VCaP (cell line): Measurements from ENCODE around the gene STOML1.

Experiments
- H3K27ac ChIP-seq: fragments of 450-650 bp; 2 replicates; pipeline ENCODE4 v1.5.1; 2017
- TF ChIP-seq, protein P1 (sequence below): fragments of 450-650 bp; conservative IDR thresholded peaks from 2 replicates; pipeline ENCODE4 v1.5.1; 2017; ENCODE audit warnings: mild to moderate bottlenecking, moderate library complexity

Gene STOML1

DNA sequence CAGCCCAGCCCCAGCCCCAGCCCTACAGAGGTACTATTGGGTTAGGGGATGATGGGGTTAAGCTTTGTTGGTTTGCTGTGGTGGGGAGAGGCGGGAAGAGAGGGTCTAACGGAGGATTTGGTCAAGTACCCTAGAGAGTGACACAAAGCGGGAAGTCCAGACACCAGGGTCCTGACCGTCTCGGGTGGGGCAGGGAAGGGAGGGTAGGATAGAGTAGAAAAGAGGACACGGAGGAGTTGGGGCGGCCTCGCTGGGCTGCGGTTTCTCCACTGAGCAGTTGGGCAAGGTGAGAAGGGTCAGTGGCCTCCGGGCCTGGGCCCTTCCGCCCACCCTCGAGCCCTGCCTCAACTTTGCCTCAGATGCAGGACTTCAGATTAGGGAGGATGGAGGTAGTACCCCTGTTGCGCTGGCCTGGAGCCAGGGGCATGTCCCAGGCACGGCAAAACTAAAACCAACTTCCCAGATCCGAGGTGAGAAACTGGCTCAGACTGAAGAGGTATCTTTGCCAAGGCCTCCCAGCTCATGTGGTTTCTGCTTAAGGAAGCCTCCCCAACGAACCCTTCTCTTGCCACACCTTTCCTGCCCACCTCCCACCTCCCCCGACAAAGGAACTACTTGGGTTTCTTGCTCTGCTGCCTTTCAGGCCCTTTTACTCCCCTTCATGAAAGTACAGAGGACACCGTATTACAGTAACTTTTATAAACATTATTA lies 3.0 kb upstream of the STOML1 start:
- TF ChIP-seq, protein P1, sequence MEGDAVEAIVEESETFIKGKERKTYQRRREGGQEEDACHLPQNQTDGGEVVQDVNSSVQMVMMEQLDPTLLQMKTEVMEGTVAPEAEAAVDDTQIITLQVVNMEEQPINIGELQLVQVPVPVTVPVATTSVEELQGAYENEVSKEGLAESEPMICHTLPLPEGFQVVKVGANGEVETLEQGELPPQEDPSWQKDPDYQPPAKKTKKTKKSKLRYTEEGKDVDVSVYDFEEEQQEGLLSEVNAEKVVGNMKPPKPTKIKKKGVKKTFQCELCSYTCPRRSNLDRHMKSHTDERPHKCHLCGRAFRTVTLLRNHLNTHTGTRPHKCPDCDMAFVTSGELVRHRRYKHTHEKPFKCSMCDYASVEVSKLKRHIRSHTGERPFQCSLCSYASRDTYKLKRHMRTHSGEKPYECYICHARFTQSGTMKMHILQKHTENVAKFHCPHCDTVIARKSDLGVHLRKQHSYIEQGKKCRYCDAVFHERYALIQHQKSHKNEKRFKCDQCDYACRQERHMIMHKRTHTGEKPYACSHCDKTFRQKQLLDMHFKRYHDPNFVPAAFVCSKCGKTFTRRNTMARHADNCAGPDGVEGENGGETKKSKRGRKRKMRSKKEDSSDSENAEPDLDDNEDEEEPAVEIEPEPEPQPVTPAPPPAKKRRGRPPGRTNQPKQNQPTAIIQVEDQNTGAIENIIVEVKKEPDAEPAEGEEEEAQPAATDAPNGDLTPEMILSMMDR: no peak
- H3K27ac ChIP-seq: peak overlapping the region; percentile 89

DNA sequence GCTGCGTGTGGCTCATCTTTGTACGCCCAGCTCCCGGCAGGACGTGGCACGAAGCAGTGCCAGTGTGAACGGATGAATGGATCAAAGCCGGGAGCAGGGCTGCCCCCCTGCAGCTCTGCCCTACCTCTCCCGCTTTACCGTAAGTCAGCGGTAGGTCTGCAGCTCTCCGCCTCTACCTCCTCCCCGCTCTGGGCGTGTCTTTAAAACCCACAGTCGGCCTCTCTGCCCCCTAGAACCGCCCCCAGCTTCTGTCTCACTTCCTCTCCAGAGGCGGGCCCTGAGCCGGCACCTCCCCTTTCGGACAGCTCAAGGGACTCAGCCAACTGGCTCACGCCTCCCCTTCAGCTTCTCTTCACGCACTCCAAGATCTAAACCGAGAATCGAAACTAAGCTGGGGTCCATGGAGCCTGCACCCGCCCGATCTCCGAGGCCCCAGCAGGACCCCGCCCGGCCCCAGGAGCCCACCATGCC lies 2.4 kb upstream of the STOML1 start, which contains the start of gene PML:
Gene PML (plus strand): TSS at position 304 of the 471 bp plus-strand sequence. CDS start 97 bp downstream, at position 401.
- TF ChIP-seq, protein P1: no peak
- peak within 1 kb of the TSS; percentile 89 for H3K27ac ChIP-seq

- TF ChIP-seq, protein P1: no peak
- H3K27ac ChIP-seq: peak overlapping the region; percentile 89
Measured at GRCh38 chr15:73993211-73993994, 1.3 kb upstream of the STOML1 start.

GRCh38 chr15:73992594-73992898 lies 451 bp upstream of the STOML1 start:
- TF ChIP-seq, protein P1: no peak; the same call in 1 of the 2 replicates
- peak overlapping the region; percentile 89 for H3K27ac ChIP-seq

DNA sequence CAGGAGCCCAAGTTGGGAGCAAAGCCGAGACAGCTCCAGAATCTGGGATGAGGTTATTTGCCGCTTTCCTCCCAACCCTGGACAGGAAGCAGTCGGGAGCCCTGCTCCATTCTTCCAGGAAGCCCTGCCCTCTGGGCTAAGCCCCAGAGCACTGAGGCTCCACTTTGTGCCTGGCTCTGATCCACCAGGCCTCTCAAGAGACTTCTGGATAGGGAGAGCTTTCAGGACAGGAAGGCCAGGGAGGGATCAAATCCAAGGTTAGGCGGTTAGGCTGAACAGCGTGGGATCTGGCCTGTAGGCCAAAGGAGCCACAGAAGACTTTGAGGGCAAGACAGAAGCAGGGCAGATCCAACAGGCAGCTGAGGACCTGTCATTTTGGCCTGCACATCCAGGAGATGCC lies 835 bp downstream of the STOML1 start:
- peak overlapping the region; percentile 89 for H3K27ac ChIP-seq

GRCh38 chr15:73990250-73991005 lies 1.7 kb downstream of the STOML1 start:
- TF ChIP-seq, protein P1: no peak
- peak overlapping the region; percentile 89 for H3K27ac ChIP-seq

More for the DNA sequence above, 835 bp downstream of the STOML1 start:
- TF ChIP-seq, protein P1: no peak
